ENCODE measurements around the gene PAXIP1.
"Not testable (repeated sequence)": the region's sequence is repeated elsewhere in the genome, so short reads cannot be mapped to it uniquely, and the experiment has no call there.

The PAXIP1 gene

GRCh38 chr7:154976844-154977243 lies 26.1 kb downstream of the PAXIP1 start:
- no peaks in the 10 kb centered on the region for H3K9me3 Mint-ChIP-seq
- H3K27me3 Mint-ChIP-seq = no peaks in the 10 kb centered on the region
- peaks cover 18% of the 10 kb centered on the region for H3K4me1 Mint-ChIP-seq
- no peak overlapping the region for H3K27ac Mint-ChIP-seq
- no peak overlapping the region for H3K4me3 Mint-ChIP-seq
- DNase-seq (no peak), ATAC-seq (no peak)

DNA sequence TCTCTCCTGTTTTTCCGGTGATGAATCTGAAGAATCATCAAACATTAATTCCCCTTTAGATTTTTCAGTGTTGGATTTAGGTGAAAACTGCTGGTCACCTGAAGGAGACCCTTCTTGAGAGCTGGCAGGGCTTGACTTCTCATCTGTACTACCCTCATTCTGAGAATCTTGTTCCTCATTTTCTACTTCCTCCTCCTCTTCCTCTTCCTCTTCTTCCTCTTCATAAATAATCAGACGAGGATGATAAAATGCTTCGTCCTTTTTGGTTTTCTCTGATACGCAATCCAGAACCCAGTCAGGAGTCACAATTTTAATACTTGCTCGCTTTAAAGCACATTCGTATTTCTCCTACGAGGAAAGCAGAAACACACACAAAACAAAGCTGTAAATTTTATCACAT lies 26.9 kb downstream of the PAXIP1 start:
- ATAC-seq (no peak), DNase-seq (no peak)
- H3K27me3 Mint-ChIP-seq = no peaks in the 10 kb centered on the region
- H3K27ac Mint-ChIP-seq = peak overlapping the region in 1 of 2 donors; percentile 55
- no peak overlapping the region for H3K4me3 Mint-ChIP-seq
- H3K9me3 Mint-ChIP-seq = no peaks in the 10 kb centered on the region
- peaks cover 18% of the 10 kb centered on the region for H3K4me1 Mint-ChIP-seq

GRCh38 chr7:154973381-154973780 lies 29.5 kb downstream of the PAXIP1 start:
- H3K27me3 Mint-ChIP-seq = no peaks in the 10 kb centered on the region
- H3K4me1 Mint-ChIP-seq = peaks cover 18% of the 10 kb centered on the region
- H3K27ac Mint-ChIP-seq = peak overlapping the region in 1 of 2 donors; percentile 6
- DNase-seq (no peak), ATAC-seq (no peak)
- no peak overlapping the region for H3K4me3 Mint-ChIP-seq
- H3K9me3 Mint-ChIP-seq = no peaks in the 10 kb centered on the region

GRCh38 chr7:154968336-154969001 lies 34.5 kb downstream of the PAXIP1 start:
- H3K27ac Mint-ChIP-seq = peak overlapping the region in 1 of 2 donors; percentile 51
- DNase-seq = no peak
- ATAC-seq = no peak
- no peak overlapping the region for H3K4me3 Mint-ChIP-seq
- H3K4me1 Mint-ChIP-seq = peaks cover 8% of the 10 kb centered on the region
- no peaks in the 10 kb centered on the region for H3K27me3 Mint-ChIP-seq
- no peaks in the 10 kb centered on the region for H3K9me3 Mint-ChIP-seq

GRCh38 chr7:154967401-154967955 lies 35.4 kb downstream of the PAXIP1 start:
- Mint-ChIP-seq H3K4me1 (no peaks in the 10 kb centered on the region), H3K4me3 (no peak overlapping the region), H3K27me3 (no peaks in the 10 kb centered on the region), H3K9me3 (no peaks in the 10 kb centered on the region), H3K27ac (no peak overlapping the region)
- DNase-seq = no peak
- no peak for ATAC-seq

DNA sequence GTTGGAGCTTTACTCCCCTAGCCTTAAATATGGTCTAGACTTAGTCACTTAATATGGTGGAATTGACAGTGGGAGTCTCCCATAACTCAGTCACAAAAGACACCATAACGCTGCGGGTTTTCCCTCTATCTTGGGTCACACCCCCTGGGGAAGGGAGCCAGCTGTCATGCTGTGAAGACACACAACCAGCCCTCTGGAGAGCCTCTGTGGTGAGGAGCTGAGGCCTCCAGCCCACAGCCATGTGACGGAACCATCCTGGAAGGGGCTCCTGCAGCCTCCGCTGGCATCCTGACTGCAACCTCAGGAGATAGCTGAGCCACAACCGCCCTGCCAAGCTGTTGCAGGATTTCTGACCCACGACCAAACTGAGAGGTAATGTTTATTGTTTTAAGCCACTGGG lies 37.9 kb downstream of the PAXIP1 start:
- no peak for ATAC-seq
- no peak for DNase-seq
- no peak overlapping the region for H3K4me3 Mint-ChIP-seq
- H3K4me1 Mint-ChIP-seq = no peaks in the 10 kb centered on the region
- no peak overlapping the region for H3K27ac Mint-ChIP-seq
- H3K27me3 Mint-ChIP-seq = no peaks in the 10 kb centered on the region
- no peaks in the 10 kb centered on the region for H3K9me3 Mint-ChIP-seq

DNA sequence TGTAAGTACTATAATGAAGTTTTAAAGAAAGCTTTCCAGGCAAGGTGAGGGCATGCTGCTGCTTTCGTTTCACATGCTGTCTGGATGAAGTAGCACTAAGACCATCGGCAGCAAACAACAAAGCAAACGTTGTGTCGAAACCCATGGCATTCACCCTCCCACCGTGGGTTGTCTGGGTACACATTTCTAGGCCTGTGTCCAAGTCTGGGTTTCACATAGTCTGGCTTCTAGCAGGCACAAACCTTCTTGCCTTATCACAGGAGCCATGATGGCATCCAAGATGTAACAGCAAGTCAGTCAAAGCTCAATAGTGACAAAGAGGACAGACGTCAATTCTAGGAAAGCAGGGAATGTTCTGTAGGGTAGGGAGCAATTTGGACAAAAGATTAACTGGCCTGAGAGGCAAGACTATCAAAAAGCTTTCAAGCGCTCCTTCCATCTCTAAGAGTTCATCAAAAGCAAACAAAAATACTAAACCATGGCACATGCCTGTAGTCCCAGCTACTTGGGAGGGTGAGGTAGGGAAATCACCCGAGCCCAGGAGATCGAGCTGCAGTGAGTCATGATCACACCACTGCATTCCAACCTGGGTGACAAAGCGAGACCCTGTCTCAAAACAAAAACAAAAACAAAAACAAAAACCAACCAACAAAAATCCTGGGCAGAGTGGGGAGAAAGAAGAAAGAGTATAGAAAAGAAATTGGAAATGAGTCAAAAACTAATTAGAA lies 42.7 kb downstream of the PAXIP1 start:
- Mint-ChIP-seq H3K9me3 (no peaks in the 10 kb centered on the region), H3K4me3 (no peak overlapping the region), H3K27me3 (no peaks in the 10 kb centered on the region), H3K4me1 (no peaks in the 10 kb centered on the region), H3K27ac (peak overlapping the region in 1 of 2 donors; percentile 66)
- no peak for DNase-seq
- ATAC-seq = no peak

- H3K4me1 Mint-ChIP-seq = no peaks in the 10 kb centered on the region
- DNase-seq (no peak), ATAC-seq (no peak)
- H3K27me3 Mint-ChIP-seq = no peaks in the 10 kb centered on the region
- H3K4me3 Mint-ChIP-seq = no peak overlapping the region
- peak overlapping the region in 1 of 2 donors; percentile 58 for H3K27ac Mint-ChIP-seq
- no peaks in the 10 kb centered on the region for H3K9me3 Mint-ChIP-seq
Measured at GRCh38 chr7:154956427-154956826, 46.5 kb downstream of the PAXIP1 start.

DNA sequence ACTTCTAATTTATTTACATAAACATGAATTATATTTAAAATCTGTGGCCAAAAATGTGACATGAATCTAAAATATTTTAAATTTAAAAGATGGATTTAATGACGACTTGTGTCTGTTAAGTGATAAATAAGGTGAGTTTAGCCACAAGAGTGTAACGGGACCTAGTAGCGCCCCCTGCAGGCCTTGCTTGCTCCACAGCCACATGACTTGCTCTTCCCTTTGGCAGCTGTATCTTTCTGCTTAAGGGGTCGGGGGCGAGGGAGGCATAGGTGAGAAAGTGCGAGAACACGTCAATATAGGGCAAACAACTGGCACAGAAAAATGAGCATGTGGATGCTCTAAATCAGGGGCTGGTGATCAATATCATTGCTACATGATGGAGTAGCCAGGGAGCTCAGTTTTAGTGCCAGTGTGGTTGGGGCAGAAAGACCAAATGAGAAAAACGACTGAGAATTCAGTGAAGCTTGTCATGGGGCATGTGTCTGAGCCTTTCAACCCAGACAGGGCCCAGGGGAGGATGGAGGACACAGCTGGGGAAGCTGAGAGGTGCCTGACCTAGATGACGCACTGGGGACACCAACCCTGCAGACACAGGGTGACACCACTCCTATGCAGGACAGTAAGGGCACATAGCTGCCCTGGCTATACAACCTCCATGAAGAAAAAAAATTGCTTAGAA lies 49.8 kb downstream of the PAXIP1 start:
- no peak overlapping the region for H3K27ac Mint-ChIP-seq
- DNase-seq = peak; percentile 44 to 54
- no peaks in the 10 kb centered on the region for H3K4me1 Mint-ChIP-seq
- no peaks in the 10 kb centered on the region for H3K27me3 Mint-ChIP-seq
- H3K9me3 Mint-ChIP-seq = no peaks in the 10 kb centered on the region
- ATAC-seq = no peak
- H3K4me3 Mint-ChIP-seq = no peak overlapping the region

DNA sequence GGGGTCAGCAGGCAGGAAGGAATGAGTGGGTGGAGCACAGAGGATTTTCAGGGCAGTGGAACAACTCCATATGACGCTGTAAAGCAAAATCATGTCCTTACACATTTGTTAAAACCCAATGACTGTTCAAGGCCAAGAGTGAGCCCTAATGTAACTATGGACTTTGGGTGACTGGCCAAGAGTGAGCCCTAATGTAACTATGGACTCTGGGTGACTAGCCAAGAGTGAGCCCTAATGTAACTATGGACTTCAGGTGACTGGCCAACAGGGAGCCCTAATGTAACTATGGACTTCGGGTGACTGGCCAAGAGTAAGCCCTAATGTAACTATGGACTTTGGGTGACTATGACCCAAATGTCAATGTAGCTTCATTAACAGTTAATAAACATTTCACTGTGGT lies 52.0 kb downstream of the PAXIP1 start:
- Mint-ChIP-seq H3K4me1 (no peaks in the 10 kb centered on the region), H3K27ac (no peak overlapping the region), H3K27me3 (no peaks in the 10 kb centered on the region), H3K9me3 (no peaks in the 10 kb centered on the region), H3K4me3 (no peak overlapping the region)
- ATAC-seq (no peak), DNase-seq (no peak)

DNA sequence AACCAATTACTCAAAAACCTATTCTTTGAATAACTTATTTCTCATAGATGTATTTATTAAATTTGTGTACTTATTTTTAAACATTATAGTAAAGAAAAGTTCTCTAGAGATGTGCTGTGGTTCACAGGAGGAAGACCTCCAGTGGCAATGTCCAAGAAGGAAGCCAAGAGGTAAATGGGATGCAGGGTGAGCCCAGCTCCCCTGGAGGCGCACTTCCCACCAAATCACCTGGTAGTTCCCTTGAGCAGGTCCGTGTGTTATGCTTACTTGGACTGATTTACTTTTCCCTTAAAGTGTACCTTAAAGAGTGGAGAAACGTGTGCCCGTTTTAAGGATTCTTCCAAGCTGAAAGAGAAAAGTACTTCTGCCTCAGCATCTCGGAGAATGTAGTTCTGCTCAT lies 55.3 kb downstream of the PAXIP1 start:
- no peak overlapping the region for H3K27ac Mint-ChIP-seq
- no peaks in the 10 kb centered on the region for H3K4me1 Mint-ChIP-seq
- H3K27me3 Mint-ChIP-seq = no peaks in the 10 kb centered on the region
- no peaks in the 10 kb centered on the region for H3K9me3 Mint-ChIP-seq
- no peak overlapping the region for H3K4me3 Mint-ChIP-seq
- ATAC-seq (no peak), DNase-seq (no peak)

DNA sequence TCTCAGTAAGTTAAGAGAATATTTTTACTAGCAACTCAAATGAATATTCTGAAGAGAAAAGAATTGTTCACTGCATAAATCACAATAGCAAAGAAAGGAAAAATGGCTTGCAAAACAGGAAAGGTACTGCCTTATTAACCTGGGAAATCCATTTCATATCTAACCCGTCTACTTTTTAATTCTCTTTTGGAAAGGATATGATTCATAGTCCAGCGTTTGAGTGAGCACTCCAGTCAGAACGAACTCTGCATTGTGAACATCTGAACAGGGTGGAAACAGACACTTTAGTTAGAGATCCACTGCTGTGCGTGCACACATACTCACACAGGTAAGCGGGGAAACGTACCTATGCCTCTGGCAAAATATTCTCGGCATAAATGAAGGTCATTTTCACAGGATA lies 56.8 kb downstream of the PAXIP1 start:
- H3K27ac Mint-ChIP-seq = no peak overlapping the region
- DNase-seq (no peak), ATAC-seq (no peak)
- no peaks in the 10 kb centered on the region for H3K9me3 Mint-ChIP-seq
- no peaks in the 10 kb centered on the region for H3K27me3 Mint-ChIP-seq
- H3K4me3 Mint-ChIP-seq = no peak overlapping the region
- H3K4me1 Mint-ChIP-seq = no peaks in the 10 kb centered on the region

DNA sequence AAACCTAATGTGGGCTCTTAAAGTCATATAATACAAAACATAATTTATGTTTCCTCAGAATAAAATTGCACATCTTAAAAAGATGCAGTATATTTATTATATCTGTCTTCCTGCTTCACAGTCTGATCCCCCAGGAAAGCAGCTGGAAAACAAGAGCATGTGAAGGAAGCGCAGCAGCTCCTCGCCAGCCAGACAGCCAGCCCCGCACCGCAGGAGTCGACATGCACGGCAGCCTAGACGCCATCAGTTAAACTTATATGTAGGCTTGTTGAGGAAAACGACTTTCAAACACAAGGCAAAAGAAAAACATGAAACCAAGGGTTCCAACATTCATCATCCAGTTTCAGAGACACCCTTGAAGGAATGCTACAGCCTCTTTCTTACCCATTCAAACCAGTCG lies 59.0 kb downstream of the PAXIP1 start:
- ATAC-seq (no peak), DNase-seq (no peak)
- Mint-ChIP-seq H3K4me3 (no peak overlapping the region), H3K9me3 (no peaks in the 10 kb centered on the region), H3K27ac (no peak overlapping the region), H3K27me3 (no peaks in the 10 kb centered on the region), H3K4me1 (no peaks in the 10 kb centered on the region)

DNA sequence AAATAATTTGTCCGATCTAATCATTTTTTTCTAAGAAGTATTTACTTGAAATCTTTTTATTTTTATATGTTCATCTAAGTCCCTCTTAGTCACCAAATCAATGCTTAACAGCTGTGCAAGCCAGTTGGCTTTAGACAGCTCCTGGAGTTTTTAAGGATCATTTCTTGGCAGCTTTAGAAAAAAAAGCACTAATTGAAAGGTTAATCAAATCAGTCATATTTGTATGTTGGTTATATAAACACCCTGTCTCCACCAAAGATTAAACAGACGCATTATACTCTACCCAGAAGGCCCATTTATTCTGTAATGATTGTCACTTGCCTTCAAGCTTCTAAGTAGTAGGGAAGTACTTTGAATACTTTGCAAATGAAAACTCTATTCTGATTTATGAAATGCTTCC lies 60.2 kb downstream of the PAXIP1 start:
- Mint-ChIP-seq H3K27ac (no peak overlapping the region), H3K9me3 (no peaks in the 10 kb centered on the region), H3K27me3 (no peaks in the 10 kb centered on the region), H3K4me3 (no peak overlapping the region), H3K4me1 (no peaks in the 10 kb centered on the region)
- ATAC-seq (no peak), DNase-seq (no peak)

- Mint-ChIP-seq H3K9me3 (peaks cover 20 to 40% of the 10 kb centered on the region in 2 donors), H3K27me3 (no peaks in the 10 kb centered on the region), H3K4me1 (peaks cover 5% of the 10 kb centered on the region), H3K4me3 (no peak overlapping the region), H3K27ac (no peak overlapping the region)
- DNase-seq (no peak), ATAC-seq (no peak)
Measured at GRCh38 chr7:154937837-154938236, 65.1 kb downstream of the PAXIP1 start.

DNA sequence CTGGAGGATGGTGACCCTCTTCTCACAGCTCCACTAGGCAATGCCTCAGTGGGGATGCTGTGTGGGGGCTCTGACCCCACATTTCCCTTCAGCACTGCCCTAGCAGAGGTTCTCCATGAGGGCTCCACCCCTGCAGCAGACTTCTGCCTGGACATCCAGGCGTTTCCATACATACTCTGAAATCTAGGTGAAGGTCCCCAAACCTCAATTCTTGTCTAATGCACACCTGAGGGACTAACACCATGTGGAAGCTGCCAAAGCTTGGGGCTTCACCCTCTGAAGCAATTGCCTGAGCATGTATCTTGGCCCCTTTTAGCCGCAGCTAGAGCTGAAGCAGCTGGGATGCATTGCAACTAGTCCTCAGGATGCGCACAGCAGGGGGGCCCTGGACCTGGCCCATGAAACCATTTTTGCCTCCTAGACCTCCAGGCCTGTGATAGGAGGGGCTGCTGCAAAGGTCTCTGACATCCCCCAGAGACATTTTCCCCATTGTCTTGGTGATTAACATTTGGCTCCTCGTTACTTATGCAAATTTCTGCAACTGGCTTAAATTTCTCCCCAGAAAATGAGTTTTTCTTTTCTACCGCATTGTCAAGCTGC lies 68.5 kb downstream of the PAXIP1 start:
- H3K27me3 Mint-ChIP-seq = not testable (repeated sequence)
- peaks cover 20 to 40% of the 10 kb centered on the region in 2 donors for H3K9me3 Mint-ChIP-seq

More for the DNA sequence above, 68.5 kb downstream of the PAXIP1 start:
- H3K27ac Mint-ChIP-seq, H3K4me3 Mint-ChIP-seq, DNase-seq, ATAC-seq: not testable (repeated sequence)
- H3K4me1 Mint-ChIP-seq = peaks cover 23% of the 10 kb centered on the region
